NCI-H82 treated with DMSO at 0.1 percent for 48 hours (cell line): ENCODE measurements around the gene LDHB.
"Not testable (repeated sequence)": the region's sequence is repeated elsewhere in the genome, so short reads cannot be mapped to it uniquely, and the experiment has no call there.

ENCODE experiments used
- DNase-seq: peaks from one replicate; lab custom pipeline; 2025; ENCODE audit not compliant: unreplicated experiment; lab: John Stamatoyannopoulos, UW

The LDHB gene

GRCh38 chr12:21614506-21614905 lies 43.1 kb downstream of the LDHB start:
- DNase-seq, result no peak

DNA sequence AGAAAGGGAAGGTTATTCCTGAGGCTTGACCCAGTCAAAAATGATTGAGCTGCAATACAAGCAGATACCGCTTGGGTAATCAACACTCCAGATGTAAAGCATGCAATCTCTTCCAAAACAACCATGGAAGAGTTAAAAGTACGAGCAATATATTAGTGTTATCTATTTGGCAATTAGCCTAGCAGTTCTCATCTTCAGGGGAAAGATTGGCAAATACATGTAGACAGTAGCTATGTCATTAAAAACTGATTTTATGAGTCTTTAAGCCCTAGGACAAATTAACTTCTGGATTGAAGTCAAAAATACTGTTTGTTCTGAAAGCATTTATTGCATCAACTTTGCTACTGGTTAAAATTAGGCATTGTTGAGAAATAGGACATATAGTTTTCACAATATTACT lies 43.7 kb downstream of the LDHB start:
- no peak for DNase-seq

GRCh38 chr12:21608196-21608595 lies 49.4 kb downstream of the LDHB start:
- no peak for DNase-seq

GRCh38 chr12:21607701-21608100 lies 49.9 kb downstream of the LDHB start:
- no peak for DNase-seq

- no peak for DNase-seq
These were observed 51.5 kb downstream of the LDHB start for GRCh38 chr12:21606175-21606574.

DNA sequence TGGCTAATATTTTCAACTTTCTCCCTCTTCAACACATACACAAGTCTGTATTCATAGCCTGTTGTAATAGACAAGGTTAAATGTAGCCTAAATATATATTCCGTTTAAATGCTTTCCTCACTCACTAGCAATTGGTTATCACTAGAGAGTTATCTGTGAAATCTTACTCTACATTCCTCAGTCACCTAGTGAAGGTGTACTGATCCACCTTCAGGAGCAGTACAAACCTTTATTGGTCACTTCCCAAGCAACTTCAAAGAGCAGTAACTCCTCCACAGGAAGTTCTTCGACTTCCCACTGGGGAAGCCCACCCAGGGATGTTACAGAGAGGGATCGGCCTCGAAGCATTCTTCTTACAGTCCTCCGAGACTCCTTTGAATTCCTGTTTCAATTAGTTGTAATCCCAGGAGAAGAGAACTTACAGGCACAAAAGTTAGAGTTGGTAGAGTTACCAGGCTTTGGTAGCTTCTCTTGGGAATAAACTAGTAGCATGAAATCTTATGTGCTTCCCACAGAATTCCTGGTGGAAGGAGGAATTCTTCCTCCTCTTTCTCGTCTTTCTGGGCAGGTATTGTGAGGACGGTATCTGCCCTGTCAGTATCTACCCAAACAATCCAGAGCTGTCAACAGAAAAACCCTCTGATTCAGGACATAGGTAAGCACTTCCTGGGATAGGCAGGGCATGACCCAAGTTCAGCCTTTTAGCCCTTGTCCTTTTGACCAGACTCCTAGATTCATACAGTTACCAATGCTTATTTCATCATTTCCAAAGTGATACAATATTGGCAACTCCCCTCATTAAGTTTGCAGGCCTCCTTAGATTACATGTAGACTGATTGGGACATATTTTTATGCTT lies 53.2 kb downstream of the LDHB start, which contains the start of gene GYS2:
GYS2 (minus strand) TSS at position 603 of the 857 bp plus-strand sequence; CDS start at position 348, 255 bp downstream.
- DNase-seq, result no peak

GRCh38 chr12:21602774-21603173 lies 54.9 kb downstream of the LDHB start:
- no peak for DNase-seq

GRCh38 chr12:21600196-21600595 lies 57.4 kb downstream of the LDHB start:
- DNase-seq, result no peak

DNA sequence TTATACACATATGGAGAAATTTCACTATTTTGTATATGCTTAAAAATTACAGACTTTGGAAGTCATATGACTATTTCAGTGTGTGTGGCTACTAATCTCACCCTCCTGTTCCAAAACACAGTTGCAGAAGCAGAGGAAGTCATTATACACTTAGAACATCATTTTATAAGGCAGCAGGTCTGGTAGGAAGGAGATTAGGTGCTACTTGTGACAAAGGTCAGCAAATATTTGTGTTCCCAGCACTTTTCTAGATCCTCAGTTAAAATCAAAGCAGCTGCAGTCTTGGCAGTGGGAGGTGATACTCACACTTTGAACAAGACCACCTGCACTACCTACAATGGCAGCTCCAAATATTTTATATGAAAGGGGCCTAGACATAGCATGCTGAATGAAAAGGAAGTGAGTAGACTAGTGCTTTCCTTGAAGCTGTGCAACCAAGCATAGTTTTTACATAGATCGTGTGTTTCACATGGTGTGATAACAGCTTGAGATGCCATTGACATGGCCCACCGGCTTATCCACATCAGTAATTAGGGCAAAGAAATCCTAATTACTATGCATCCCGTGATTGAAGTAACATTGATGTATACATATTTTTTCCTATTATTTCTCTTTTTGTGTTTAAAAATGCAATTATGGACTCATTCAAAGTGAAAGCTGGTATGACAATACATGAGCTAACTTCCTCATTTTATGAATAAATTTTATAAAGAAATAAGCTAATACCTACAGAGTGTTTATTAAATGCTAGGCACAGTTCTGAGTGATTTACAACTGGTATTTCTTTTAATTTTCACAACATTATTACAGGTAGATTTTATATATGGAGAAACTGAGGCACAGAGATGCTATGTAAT lies 58.3 kb downstream of the LDHB start:
- DNase-seq, result no peak

- DNase-seq, result no peak
These were observed 59.0 kb downstream of the LDHB start for GRCh38 chr12:21598651-21599050.

DNA sequence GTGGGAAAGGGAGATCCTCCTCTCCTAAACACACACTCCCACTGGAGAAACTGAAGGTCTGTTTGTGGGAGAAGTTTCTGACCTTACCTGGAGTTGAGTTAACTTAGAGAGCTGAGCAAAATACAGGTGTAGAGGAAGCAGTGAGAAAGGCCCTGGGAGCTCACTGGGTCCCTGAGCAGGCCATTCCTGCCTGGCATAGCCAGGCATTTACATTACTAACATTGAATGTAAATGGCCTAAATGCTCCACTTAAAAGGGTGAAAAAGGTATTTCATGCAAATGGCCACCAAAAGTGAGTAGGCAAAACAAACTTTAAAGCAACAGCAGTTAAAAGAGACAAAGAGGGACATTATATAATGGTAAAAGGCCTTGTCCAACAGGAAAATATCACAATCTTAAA lies 62.3 kb downstream of the LDHB start:
- DNase-seq, result not testable (repeated sequence)

- DNase-seq, result no peak
These were observed 72.2 kb downstream of the LDHB start for GRCh38 chr12:21585485-21585884.
